Measurements from ENCODE around the gene SRP68. TPM values are rescaled to one million over a fixed set of nuclear protein-coding genes. Genes with fewer than 3 reads are reported as not detected.
A peak's percentile ranks its signal among the peaks of the same experiment; 100 is the strongest.

SRP68 gene
- total and polyA plus RNA-seq, 7 experiments from 2014 or later, result 69.6 to 105 (median 91.9) TPM

DNA sequence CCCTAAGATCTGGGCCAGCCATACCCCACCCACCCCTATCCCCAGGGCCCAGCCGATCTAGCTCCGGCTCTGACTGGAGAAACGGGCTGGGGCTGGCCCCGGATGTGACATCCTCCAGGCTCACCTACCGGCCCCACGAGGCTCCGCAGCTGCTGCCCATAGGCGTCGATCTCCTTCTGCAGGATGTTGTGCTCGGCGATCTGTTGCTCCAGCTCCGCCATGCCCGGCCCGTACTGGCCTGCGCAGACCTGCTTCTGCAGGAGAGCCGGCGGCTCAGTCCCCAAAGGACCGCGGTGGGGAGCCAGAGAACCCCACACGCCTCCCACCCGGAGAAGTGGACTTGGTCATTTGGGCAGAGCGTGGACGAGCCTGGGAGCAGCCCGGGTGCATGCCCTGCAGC, 50.0 kb downstream of the SRP68 start:
- no peaks in the 10 kb centered on the region for H3K9me3 ChIP-seq (ENCODE audit: control insufficient read depth in 2 of 3, low read length in 3 of 3)
- no peaks in the 10 kb centered on the region for H3K36me3 Mint-ChIP-seq
- H3K4me1 ChIP-seq (ENCODE audit: control insufficient read depth in 2 of 2, insufficient read depth in 2 of 2, low read length in 2 of 2), result no peaks in the 10 kb centered on the region
- DNase-seq (no peak), ATAC-seq (no peak)
- no peaks in the 10 kb centered on the region for H3K36me3 ChIP-seq (ENCODE audit: control insufficient read depth in 2 of 3, insufficient read depth in 3 of 3, low read length in 3 of 3)
- peaks cover 0 to 3% (median 0%) of the 10 kb centered on the region in 5 donors for H3K27me3 Mint-ChIP-seq
- peaks cover 0 to 1% (median 0%) of the 10 kb centered on the region in 11 donors for H3K9me3 Mint-ChIP-seq
- intact Hi-C loops (cut with micrococcal nuclease), result no loop called here
- no peak overlapping the region for H3K4me3 Mint-ChIP-seq
- peak overlapping the region in 2 of 9 donors; percentile 58 to 73 for H3K27ac Mint-ChIP-seq
- POLR2A ChIA-PET, result no interaction called here
- peaks cover 0 to 6% (median 4%) of the 10 kb centered on the region in 7 donors for H3K4me1 Mint-ChIP-seq
- H3K4me3 ChIP-seq (ENCODE audit: low read length), result no peak overlapping the region
- no peaks in the 10 kb centered on the region for H3K27me3 ChIP-seq (ENCODE audit: control insufficient read depth in 2 of 2, insufficient read depth in 2 of 2, low read length in 2 of 2)
- CTCF ChIA-PET, result no interaction called here
- no peak overlapping the region for H3K27ac ChIP-seq (ENCODE audit: low read depth, low read length)

DNA sequence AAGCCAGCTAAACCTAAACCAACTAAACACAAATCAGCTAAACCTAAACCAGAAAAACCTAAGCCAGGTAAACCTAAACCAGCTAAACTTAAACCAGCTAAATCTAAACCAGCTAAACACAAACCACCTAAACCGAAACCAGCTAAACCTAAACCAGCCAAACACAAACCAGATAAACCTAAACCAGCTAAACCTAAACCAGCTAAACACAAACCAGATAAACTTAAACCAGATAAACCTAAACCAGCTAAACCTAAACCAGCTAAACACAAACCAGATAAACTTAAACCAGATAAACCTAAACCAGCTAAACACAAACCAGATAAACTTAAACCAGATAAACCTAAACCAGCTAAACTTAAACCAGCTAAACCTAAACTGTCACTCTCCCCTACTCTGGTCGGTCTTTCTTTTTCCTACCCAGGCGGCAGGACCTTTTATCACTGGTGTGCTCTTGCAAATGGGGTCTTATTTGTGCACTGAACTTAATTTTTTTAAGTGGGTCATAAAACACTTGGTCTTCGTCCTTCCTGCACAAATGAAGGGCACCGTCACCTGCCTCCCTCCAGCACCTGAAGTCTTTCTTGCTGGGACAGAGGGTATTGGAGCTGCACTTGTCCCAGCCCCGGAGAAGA, 52.4 kb downstream of the SRP68 start:
- intact Hi-C loops (cut with micrococcal nuclease), result no loop called here
- no peak for ATAC-seq
- ChIA-PET CTCF (interaction anchor here (0.6 to 2.2 kb wide), 7 partner anchors 10 to 378 kb away, joined by 3 to 7 read pairs (median 4); partner anchors contain the start of gene CDK3), POLR2A (interaction anchor here (2.1 kb wide), 1 partner anchor 9 kb away, joined by 10 read pairs; no protein-coding TSS in a partner anchor)
- no peak overlapping the region for H3K4me3 Mint-ChIP-seq
- Histone ChIP-seq H3K27me3 (ENCODE audit: control insufficient read depth in 2 of 2, insufficient read depth in 2 of 2, low read length in 2 of 2) (no peaks in the 10 kb centered on the region), H3K36me3 (ENCODE audit: control insufficient read depth in 2 of 3, insufficient read depth in 3 of 3, low read length in 3 of 3) (no peaks in the 10 kb centered on the region), H3K4me3 (ENCODE audit: low read length) (no peak overlapping the region), H3K4me1 (ENCODE audit: control insufficient read depth in 2 of 2, insufficient read depth in 2 of 2, low read length in 2 of 2) (no peaks in the 10 kb centered on the region), H3K9me3 (ENCODE audit: control insufficient read depth in 2 of 3, low read length in 3 of 3) (no peaks in the 10 kb centered on the region), H3K27ac (ENCODE audit: low read depth, low read length) (no peak overlapping the region)
- H3K27ac Mint-ChIP-seq, result peak overlapping the region in 6 of 9 donors; percentile 29 to 68 (median 46)
- no peaks in the 10 kb centered on the region for H3K36me3 Mint-ChIP-seq
- H3K9me3 Mint-ChIP-seq, result peaks cover 0 to 1% (median 0%) of the 10 kb centered on the region in 11 donors
- peaks cover 0 to 3% (median 0%) of the 10 kb centered on the region in 5 donors for H3K27me3 Mint-ChIP-seq
- no peak for DNase-seq
- peaks cover 0 to 11% (median 4%) of the 10 kb centered on the region in 7 donors for H3K4me1 Mint-ChIP-seq

DNA sequence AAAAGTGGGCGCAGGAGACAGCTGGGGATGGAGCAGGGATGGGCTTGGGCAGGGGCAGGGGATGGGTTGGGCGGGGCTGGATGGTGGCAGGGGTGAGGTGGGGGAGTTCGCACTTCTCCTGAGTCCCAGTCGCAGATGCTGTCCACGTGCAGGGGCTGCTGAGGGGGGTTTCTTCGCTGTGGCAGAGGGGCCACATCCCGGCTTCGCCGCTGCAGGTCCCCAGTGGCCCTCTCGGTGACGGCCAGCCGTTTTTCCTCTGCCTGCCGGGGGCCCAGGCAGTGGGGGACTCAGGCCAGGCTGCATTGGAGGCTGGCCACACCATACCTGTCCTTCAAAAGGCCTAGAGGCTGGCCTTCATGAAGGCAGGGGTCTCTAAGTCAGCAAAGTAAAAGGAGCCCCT, 53.5 kb downstream of the SRP68 start:
- H3K4me1 Mint-ChIP-seq, result peaks cover 2 to 17% (median 10%) of the 10 kb centered on the region in 7 donors
- H3K27ac Mint-ChIP-seq, result no peak overlapping the region
- ChIA-PET POLR2A (no interaction called here), CTCF (interaction anchor here (0.6 to 1.4 kb wide), 5 partner anchors 12 to 37 kb away, joined by 3 to 4 read pairs (median 4); partner anchors contain the start of gene CDK3)
- DNase-seq (no peak), ATAC-seq (no peak)
- peaks cover 3 to 5% of the 10 kb centered on the region in 2 donors for H3K4me1 ChIP-seq (ENCODE audit: control insufficient read depth in 2 of 2, insufficient read depth in 2 of 2, low read length in 2 of 2)
- H3K9me3 Mint-ChIP-seq, result peaks cover 0 to 1% (median 0%) of the 10 kb centered on the region in 11 donors
- H3K27me3 Mint-ChIP-seq, result peaks cover 0 to 3% (median 0%) of the 10 kb centered on the region in 5 donors
- no peak overlapping the region for H3K4me3 ChIP-seq (ENCODE audit: low read length)
- no peaks in the 10 kb centered on the region for H3K9me3 ChIP-seq (ENCODE audit: control insufficient read depth in 2 of 3, low read length in 3 of 3)
- intact Hi-C loops (cut with micrococcal nuclease), result no loop called here
- no peak overlapping the region for H3K27ac ChIP-seq (ENCODE audit: low read depth, low read length)
- no peak overlapping the region for H3K4me3 Mint-ChIP-seq
- no peaks in the 10 kb centered on the region for H3K36me3 Mint-ChIP-seq
- H3K27me3 ChIP-seq (ENCODE audit: control insufficient read depth in 2 of 2, insufficient read depth in 2 of 2, low read length in 2 of 2), result no peaks in the 10 kb centered on the region
- H3K36me3 ChIP-seq (ENCODE audit: control insufficient read depth in 2 of 3, insufficient read depth in 3 of 3, low read length in 3 of 3), result no peaks in the 10 kb centered on the region

DNA sequence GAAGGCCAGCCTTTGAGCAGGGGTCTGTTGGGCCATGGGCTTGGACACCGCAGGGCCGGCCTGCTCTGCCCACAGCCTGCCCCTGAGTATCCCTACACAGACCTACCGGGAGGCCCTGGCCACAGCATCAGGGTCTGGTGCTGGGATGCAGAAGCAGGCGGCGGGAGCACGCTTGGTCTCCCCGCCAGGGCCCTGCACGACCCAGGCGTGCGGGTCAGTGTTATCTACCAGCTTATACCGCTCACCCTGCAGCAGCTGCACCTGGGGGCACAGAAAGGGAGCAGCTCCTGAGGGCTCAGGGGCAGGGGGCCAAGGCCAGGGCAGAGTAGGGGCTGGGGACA, 54.0 kb downstream of the SRP68 start:
- H3K4me1 Mint-ChIP-seq, result peaks cover 2 to 17% (median 10%) of the 10 kb centered on the region in 7 donors
- H3K27ac ChIP-seq (ENCODE audit: low read depth, low read length), result no peak overlapping the region
- H3K27me3 Mint-ChIP-seq, result peaks cover 0 to 3% (median 0%) of the 10 kb centered on the region in 5 donors
- no peaks in the 10 kb centered on the region for H3K9me3 ChIP-seq (ENCODE audit: control insufficient read depth in 2 of 3, low read length in 3 of 3)
- no peak for ATAC-seq
- peaks cover 3 to 5% of the 10 kb centered on the region in 2 donors for H3K4me1 ChIP-seq (ENCODE audit: control insufficient read depth in 2 of 2, insufficient read depth in 2 of 2, low read length in 2 of 2)
- H3K4me3 Mint-ChIP-seq, result no peak overlapping the region
- DNase-seq, result no peak
- no peak overlapping the region for H3K27ac Mint-ChIP-seq
- ChIA-PET CTCF (interaction anchor here (1.1 to 1.4 kb wide), 2 partner anchors 31 to 261 kb away, joined by 4 read pairs; no protein-coding TSS in a partner anchor), POLR2A (interaction anchor here (1.3 kb wide), 1 partner anchor 11 kb away, joined by 3 read pairs; no protein-coding TSS in a partner anchor)
- H3K9me3 Mint-ChIP-seq, result peaks cover 0 to 1% (median 0%) of the 10 kb centered on the region in 11 donors
- intact Hi-C loops (cut with micrococcal nuclease), result no loop called here
- no peaks in the 10 kb centered on the region for H3K36me3 ChIP-seq (ENCODE audit: control insufficient read depth in 2 of 3, insufficient read depth in 3 of 3, low read length in 3 of 3)
- no peak overlapping the region for H3K4me3 ChIP-seq (ENCODE audit: low read length)
- no peaks in the 10 kb centered on the region for H3K36me3 Mint-ChIP-seq
- no peaks in the 10 kb centered on the region for H3K27me3 ChIP-seq (ENCODE audit: control insufficient read depth in 2 of 2, insufficient read depth in 2 of 2, low read length in 2 of 2)

DNA sequence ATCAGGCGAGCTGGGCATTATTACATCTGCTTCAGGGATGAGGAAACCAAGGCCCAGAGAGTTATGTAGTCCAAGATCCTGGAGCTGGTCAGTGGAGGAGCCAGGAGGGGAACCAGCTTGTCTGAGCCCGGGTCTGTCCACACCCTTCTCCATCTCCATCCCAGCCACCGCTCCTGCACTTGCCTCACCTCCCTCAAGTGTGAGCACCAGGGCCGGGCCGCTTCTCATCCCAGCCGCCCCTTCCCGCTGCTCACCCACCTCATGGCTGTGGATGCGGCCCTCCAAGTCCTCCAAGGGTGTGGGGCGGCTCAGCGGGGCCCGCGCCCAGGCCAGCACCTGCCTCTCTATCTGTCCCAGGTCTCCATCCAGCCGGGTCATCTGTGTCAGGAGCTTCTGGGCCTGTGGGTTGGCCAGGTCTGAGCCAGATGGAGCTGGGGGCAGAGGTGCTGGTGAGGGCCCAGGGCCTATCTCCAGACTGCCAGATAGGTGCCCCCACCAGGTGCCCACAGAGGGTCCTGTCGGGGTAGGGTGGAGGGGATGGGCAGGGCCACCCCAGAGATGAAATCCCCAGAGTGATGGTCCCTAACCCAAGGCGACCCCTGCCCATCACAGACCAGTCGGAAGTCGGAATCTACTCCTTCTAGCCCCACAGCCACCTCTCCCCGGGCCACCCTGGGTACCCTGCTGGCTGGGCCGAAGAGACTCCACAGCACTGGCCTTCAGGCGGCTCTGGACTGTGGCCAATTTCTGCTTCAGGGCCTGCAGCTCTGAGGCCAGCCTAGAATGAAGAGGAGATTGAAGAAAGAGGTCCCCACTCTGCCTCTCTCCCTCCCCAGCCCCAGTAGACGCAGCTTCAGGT, 54.6 kb downstream of the SRP68 start:
- Histone ChIP-seq H3K36me3 (ENCODE audit: control insufficient read depth in 2 of 3, insufficient read depth in 3 of 3, low read length in 3 of 3) (no peaks in the 10 kb centered on the region), H3K4me1 (ENCODE audit: control insufficient read depth in 2 of 2, insufficient read depth in 2 of 2, low read length in 2 of 2) (peaks cover 3 to 5% of the 10 kb centered on the region in 2 donors), H3K9me3 (ENCODE audit: control insufficient read depth in 2 of 3, low read length in 3 of 3) (no peaks in the 10 kb centered on the region), H3K27me3 (ENCODE audit: control insufficient read depth in 2 of 2, insufficient read depth in 2 of 2, low read length in 2 of 2) (no peaks in the 10 kb centered on the region), H3K4me3 (ENCODE audit: low read length) (no peak overlapping the region), H3K27ac (ENCODE audit: low read depth, low read length) (no peak overlapping the region)
- DNase-seq (no peak), ATAC-seq (no peak)
- intact Hi-C loops (cut with micrococcal nuclease), result no loop called here
- peaks cover 0 to 3% (median 0%) of the 10 kb centered on the region in 5 donors for H3K27me3 Mint-ChIP-seq
- H3K36me3 Mint-ChIP-seq, result no peaks in the 10 kb centered on the region
- POLR2A ChIA-PET, result interaction anchor here (1.0 to 1.3 kb wide), 2 partner anchors 12 to 86 kb away, joined by 3 read pairs; no protein-coding TSS in a partner anchor
- no peak overlapping the region for H3K4me3 Mint-ChIP-seq
- CTCF ChIA-PET, result interaction anchor here (0.6 to 1.7 kb wide), 5 partner anchors 15 to 1083 kb away, joined by 3 to 6 read pairs (median 5); no protein-coding TSS in a partner anchor
- H3K4me1 Mint-ChIP-seq, result peaks cover 0 to 13% (median 9%) of the 10 kb centered on the region in 7 donors
- H3K9me3 Mint-ChIP-seq, result peaks cover 0 to 1% (median 0%) of the 10 kb centered on the region in 11 donors
- peak overlapping the region in 1 of 9 donors; percentile 36 for H3K27ac Mint-ChIP-seq

DNA sequence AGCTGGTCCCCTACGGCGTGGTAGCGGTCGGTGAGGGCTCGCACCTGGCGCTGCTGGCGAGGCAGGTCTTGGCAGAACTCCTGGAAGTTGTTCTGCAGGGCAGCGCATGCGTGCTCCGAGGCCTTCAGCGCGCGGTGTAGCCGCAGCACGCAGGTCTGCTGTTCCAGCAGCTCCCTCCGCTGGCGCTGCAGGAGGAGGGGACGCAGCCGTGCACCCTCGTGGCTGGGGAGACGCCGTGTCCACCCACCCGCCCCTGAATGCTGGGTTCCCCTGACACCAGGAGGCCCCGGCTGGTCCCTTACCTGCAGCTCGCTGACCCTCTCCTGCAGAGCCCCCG, 57.4 kb downstream of the SRP68 start:
- peaks cover 0 to 11% (median 8%) of the 10 kb centered on the region in 7 donors for H3K4me1 Mint-ChIP-seq

More for the DNA sequence above, 57.4 kb downstream of the SRP68 start:
- ATAC-seq (no peak), DNase-seq (no peak)
- Mint-ChIP-seq H3K4me3 (no peak overlapping the region), H3K27me3 (no peaks in the 10 kb centered on the region), H3K9me3 (peaks cover 0 to 1% (median 0%) of the 10 kb centered on the region in 11 donors), H3K36me3 (no peaks in the 10 kb centered on the region), H3K27ac (no peak overlapping the region)
- POLR2A ChIA-PET, result interaction anchor here (0.6 to 2.2 kb wide), 5 partner anchors 14 to 250 kb away, joined by 3 to 11 read pairs (median 7); partner anchors contain the start of genes EXOC7 and SRP68
- H3K27ac ChIP-seq (ENCODE audit: low read depth, low read length), result no peak overlapping the region
- H3K36me3 ChIP-seq (ENCODE audit: control insufficient read depth in 2 of 3, insufficient read depth in 3 of 3, low read length in 3 of 3), result no peaks in the 10 kb centered on the region
- no peaks in the 10 kb centered on the region for H3K9me3 ChIP-seq (ENCODE audit: control insufficient read depth in 2 of 3, low read length in 3 of 3)
- H3K4me3 ChIP-seq (ENCODE audit: low read length), result no peak overlapping the region
- H3K4me1 ChIP-seq (ENCODE audit: control insufficient read depth in 2 of 2, insufficient read depth in 2 of 2, low read length in 2 of 2), result peaks cover 3 to 5% of the 10 kb centered on the region in 2 donors
- no peaks in the 10 kb centered on the region for H3K27me3 ChIP-seq (ENCODE audit: control insufficient read depth in 2 of 2, insufficient read depth in 2 of 2, low read length in 2 of 2)
- CTCF ChIA-PET, result interaction anchor here (0.6 to 2.4 kb wide), 35 partner anchors 9 to 285 kb away, joined by 3 to 19 read pairs (median 5); partner anchors contain the start of gene EXOC7
- intact Hi-C loops (cut with micrococcal nuclease), result loop anchor here (1.0 kb wide), 7 partner anchors 14 to 264 kb away; partner anchors contain the start of genes EXOC7 (in 1 of the 2) and SRP68 (in 1 of the 2)

Measured in naive thymus-derived CD4-positive, alpha-beta T cell (primary cell).